Suprapubic skin (tissue), 4 donors: ENCODE results near the gene FANK1. TPM values are rescaled to one million over a fixed set of nuclear protein-coding genes. Genes with fewer than 3 reads are reported as not detected.

Experiments
- DNase-seq, 2 donors: peaks; one replicate each; pipeline ENCODE4 v3.0.0-alpha.2; 2019; ENCODE audit warnings: low spot score in 2 of 2
- H3K27ac ChIP-seq: fragments of 200-600 bp; sonication (generic); one replicate; pipeline ENCODE4 v1.5.1; 2019
- H3K27me3 ChIP-seq: fragments of 200-600 bp; sonication (generic); one replicate; pipeline ENCODE4 v1.5.1; 2019
- H3K36me3 ChIP-seq: fragments of 200-600 bp; sonication (generic); one replicate; pipeline ENCODE4 v1.5.1; 2019
- H3K4me1 ChIP-seq: fragments of 200-600 bp; sonication (generic); one replicate; pipeline ENCODE4 v1.5.1; 2019
- H3K4me3 ChIP-seq: fragments of 200-600 bp; sonication (generic); one replicate; pipeline ENCODE4 v1.5.1; 2019; ENCODE audit warnings: mild to moderate bottlenecking
- H3K9me3 ChIP-seq: fragments of 200-600 bp; sonication (generic); one replicate; pipeline ENCODE4 v1.5.1; 2019
- CTCF ChIP-seq, 2 donors: fragments of 200-600 bp in 1 of 2; fragments of 450-650 bp in 1 of 2; sonication (generic) in 1 of 2; IDR thresholded peaks; one replicate each; pipeline ENCODE4 v1.5.1; 2016 to 2019; ENCODE audit warnings: antibody characterized with exemption in 2 of 2, mild to moderate bottlenecking in 1 of 2, moderate library complexity in 1 of 2
- EP300 ChIP-seq: sonication (generic); formaldehyde crosslinking; IDR thresholded peaks from one replicate; pipeline ENCODE4 v1.6.1; 2017; ENCODE audit warnings: antibody characterized with exemption
- POLR2A ChIP-seq, 2 donors: fragments of 450-650 bp; IDR thresholded peaks; one replicate each; pipeline ENCODE4 v1.6.1; 2017; ENCODE audit warnings: antibody characterized with exemption in 2 of 2, mild to moderate bottlenecking in 2 of 2, moderate library complexity in 2 of 2
- POLR2AphosphoS5 ChIP-seq, 3 donors: sonication (generic); formaldehyde crosslinking; IDR thresholded peaks; one replicate each; pipeline ENCODE4 v1.6.1; 2017; ENCODE audit warnings: antibody characterized with exemption in 3 of 3
- WGBS: methylation state at CpG from one replicate; pipeline ENCODE4 v1.1.5; 2018; 5-methylcytosine and 5-hydroxymethylcytosine counted together
- total RNA-seq, 4 donors: library from RNA; depleted of rRNA; stranded (reverse); fragments of >200 nt; gene quantifications; one replicate each; pipeline ENCODE4 v1.1.0, GENCODE V29; 2016

Gene FANK1
- total RNA-seq, 4 donors from 2014 or later: 3.7 to 8.2 (median 5.8) TPM

- 92% methylated on average over 2 of the region's 2 CpGs for WGBS
- H3K4me1 ChIP-seq: no peaks in the 10 kb centered on the region
- TF ChIP-seq CTCF (IDR thresholded peaks at IDR 0.05) (no peak), POLR2AphosphoS5 (IDR thresholded peaks at IDR 0.05) (no peak), POLR2A (IDR thresholded peaks at IDR 0.05) (no peak), EP300 (no peak)
- peaks cover 6% of the 10 kb centered on the region for H3K9me3 ChIP-seq
- no peaks in the 10 kb centered on the region for H3K27me3 ChIP-seq
- no peak overlapping the region for H3K4me3 ChIP-seq
- no peak overlapping the region for H3K27ac ChIP-seq
- no peaks in the 10 kb centered on the region for H3K36me3 ChIP-seq
- DNase-seq: no peak
Measured at GRCh38 chr10:126034586-126034985, 138.2 kb downstream of the FANK1 start.

- no peaks in the 10 kb centered on the region for H3K27me3 ChIP-seq
- H3K4me3 ChIP-seq: no peak overlapping the region
- 83% methylated on average over 5 of the region's 5 CpGs for WGBS
- H3K27ac ChIP-seq: no peak overlapping the region
- H3K36me3 ChIP-seq: no peaks in the 10 kb centered on the region
- DNase-seq: no peak
- H3K9me3 ChIP-seq: peaks cover 6% of the 10 kb centered on the region
- H3K4me1 ChIP-seq: peaks cover under 1% of the 10 kb centered on the region
- no peak for TF ChIP-seq POLR2AphosphoS5 (IDR thresholded peaks at IDR 0.05)
- TF ChIP-seq CTCF (IDR thresholded peaks at IDR 0.05): no peak
- TF ChIP-seq EP300: no peak
- no peak for TF ChIP-seq POLR2A (IDR thresholded peaks at IDR 0.05)
Measured at GRCh38 chr10:126036515-126036914, 140.2 kb downstream of the FANK1 start.

GRCh38 chr10:126037946-126038345 lies 141.6 kb downstream of the FANK1 start:
- DNase-seq: no peak
- no peak for TF ChIP-seq POLR2AphosphoS5 (IDR thresholded peaks at IDR 0.05)
- TF ChIP-seq CTCF (IDR thresholded peaks at IDR 0.05): no peak
- no peak for TF ChIP-seq POLR2A (IDR thresholded peaks at IDR 0.05)
- no peak for TF ChIP-seq EP300
- WGBS: 96% methylated on average over 7 of the region's 10 CpGs
- Histone ChIP-seq H3K9me3 (peaks cover 6% of the 10 kb centered on the region), H3K27me3 (no peaks in the 10 kb centered on the region), H3K27ac (no peak overlapping the region), H3K4me3 (no peak overlapping the region), H3K36me3 (no peaks in the 10 kb centered on the region), H3K4me1 (peaks cover 11% of the 10 kb centered on the region)

- Histone ChIP-seq H3K27me3 (no peaks in the 10 kb centered on the region), H3K4me1 (peaks cover 11% of the 10 kb centered on the region), H3K27ac (no peak overlapping the region), H3K9me3 (no peaks in the 10 kb centered on the region), H3K4me3 (no peak overlapping the region), H3K36me3 (no peaks in the 10 kb centered on the region)
- no peak for DNase-seq
- TF ChIP-seq EP300: no peak
- TF ChIP-seq CTCF (IDR thresholded peaks at IDR 0.05): no peak
- TF ChIP-seq POLR2A (IDR thresholded peaks at IDR 0.05): no peak
- TF ChIP-seq POLR2AphosphoS5 (IDR thresholded peaks at IDR 0.05): no peak
- 84% methylated on average over 4 of the region's 4 CpGs for WGBS
Measured at GRCh38 chr10:126041117-126041516, 144.8 kb downstream of the FANK1 start.

- 31% methylated on average over 6 of the region's 12 CpGs for WGBS
- peak; percentile 87 for DNase-seq
- no peak for TF ChIP-seq POLR2A (IDR thresholded peaks at IDR 0.05)
- TF ChIP-seq POLR2AphosphoS5 (IDR thresholded peaks at IDR 0.05): no peak
- TF ChIP-seq CTCF (IDR thresholded peaks at IDR 0.05): no peak
- no peak for TF ChIP-seq EP300
- Histone ChIP-seq H3K4me1 (peaks cover 11% of the 10 kb centered on the region), H3K27ac (no peak overlapping the region), H3K36me3 (no peaks in the 10 kb centered on the region), H3K27me3 (no peaks in the 10 kb centered on the region), H3K9me3 (no peaks in the 10 kb centered on the region), H3K4me3 (no peak overlapping the region)
Measured at GRCh38 chr10:126041804-126042231, 145.5 kb downstream of the FANK1 start.
